Ramos (cell line): ENCODE data around the gene ZSCAN10.
"Not testable (repeated sequence)": the region's sequence is repeated elsewhere in the genome, so short reads cannot be mapped to it uniquely, and the experiment has no call there.

Experiments
- in situ Hi-C: fragments of 300-500 bp; cut with MboI; formaldehyde crosslinking; loops from one replicate; pipeline ENCODE4 v1.14.3; 2022; ENCODE audit warnings: low sequenced_read_pairs; ENCODE audit not compliant: unreplicated experiment

The ZSCAN10 gene

DNA sequence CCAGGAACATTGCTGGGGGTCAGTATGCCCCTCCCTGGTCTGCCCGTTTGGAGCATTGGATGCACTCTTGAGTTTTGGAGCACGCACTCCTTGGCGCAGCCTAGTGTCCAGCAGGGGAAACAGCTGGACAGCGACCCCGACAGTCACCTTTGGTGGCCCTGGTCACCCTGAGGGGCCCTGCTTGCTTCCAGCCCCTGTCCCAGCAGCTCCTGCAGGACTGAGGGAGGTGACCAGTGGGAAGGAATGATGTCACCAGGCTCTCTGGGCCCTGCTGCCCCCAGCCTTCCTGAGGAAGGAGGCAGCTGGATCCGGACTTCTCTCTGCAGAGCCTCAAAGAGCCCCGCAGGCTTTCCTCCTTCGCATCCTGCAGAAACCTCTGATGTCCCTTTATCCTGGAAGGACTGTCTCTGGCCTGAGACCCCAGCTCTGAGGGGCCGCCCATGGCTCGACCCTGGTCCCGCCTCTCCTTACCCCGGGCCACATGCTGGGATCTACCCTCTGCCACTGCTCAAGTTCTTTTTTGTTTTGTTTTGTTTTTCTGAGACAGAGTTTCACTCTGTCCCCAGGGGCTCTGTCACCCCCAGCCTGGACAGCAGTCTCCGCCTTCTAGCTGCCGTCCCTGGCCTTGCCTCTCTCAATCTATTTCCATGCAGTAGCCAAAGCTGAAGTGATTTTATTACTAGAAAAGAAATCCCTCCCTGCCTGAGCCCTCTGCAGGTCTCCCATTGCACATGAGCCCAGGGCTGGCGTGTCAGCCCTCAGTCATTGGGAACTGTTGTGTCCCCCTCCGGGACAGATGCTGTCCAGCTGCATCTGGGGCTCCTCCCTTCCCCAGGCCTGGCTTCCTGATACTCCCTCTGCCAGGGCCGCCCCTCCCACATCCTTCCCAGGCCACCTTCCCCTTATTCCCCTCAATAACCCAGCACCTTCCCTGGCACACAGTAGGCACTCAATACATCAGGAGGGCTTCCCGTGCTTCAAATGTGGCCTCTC lies 11.6 kb downstream of the ZSCAN10 start:
- in situ Hi-C loops: no loop called here

DNA sequence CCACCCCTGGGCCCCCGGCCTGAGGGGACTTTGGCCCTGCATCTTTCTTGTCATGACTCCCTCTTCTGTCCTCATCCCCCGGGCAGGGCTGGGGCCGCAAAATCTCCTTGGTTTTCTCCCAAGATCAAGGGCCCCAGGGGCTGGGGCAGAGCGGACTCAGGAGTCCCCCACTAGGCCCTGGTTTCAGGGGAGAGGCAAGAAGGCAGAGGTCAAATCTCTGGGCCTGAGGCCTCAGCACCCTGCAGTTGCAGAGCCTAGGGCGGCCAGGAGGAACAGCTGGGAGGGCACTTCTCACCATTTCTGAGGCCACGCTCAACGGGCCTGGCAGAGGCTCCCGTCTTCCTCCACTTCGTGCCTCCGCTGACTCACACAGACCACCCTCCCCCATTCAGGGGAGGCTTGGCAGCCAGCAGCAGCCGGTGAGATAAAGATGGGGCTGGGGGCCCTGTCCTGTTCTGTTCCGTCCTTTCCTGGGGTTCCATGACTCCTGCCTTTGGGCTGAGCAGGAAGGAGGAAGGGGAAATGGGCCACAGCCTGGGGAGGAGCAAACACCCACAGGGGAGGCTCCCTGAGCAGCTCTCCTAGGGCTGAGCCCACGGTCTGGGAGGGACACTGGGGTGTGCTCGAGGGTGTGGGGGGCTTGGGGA lies 12.4 kb downstream of the ZSCAN10 start:
- in situ Hi-C loops: no loop called here

DNA sequence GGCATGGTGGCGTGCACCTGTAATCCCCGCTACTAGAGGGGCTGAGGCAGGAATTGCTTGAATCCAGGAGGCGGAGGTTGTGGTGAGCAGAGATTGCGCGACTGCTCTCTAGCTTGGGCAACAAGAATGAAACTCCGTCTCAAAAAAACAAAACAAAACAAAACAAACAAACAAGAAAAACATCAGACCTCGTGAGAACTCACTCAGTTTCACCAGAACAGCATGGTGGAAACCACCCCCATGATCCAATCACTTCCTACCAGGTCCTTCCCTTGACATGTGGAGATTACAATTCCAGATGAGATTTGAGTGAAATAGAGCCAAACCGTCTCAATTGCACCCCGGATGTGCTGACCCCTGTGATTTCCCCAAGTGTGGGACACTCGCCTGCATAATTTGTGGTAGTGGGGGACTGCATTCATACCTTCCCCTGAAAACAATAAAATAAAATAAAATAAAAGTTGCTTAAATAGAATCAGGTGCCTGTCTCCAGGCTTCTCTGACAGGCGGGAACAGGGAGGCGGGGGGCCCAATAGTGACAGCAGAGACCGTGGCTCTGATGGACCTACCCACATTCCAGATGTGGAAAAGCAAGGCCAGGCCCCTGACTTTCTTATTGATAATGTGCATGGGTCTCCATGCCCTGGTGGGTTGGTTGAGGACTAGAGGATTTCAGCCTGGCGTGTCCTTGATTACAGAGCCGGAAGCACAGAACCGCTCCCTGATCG lies 13.1 kb downstream of the ZSCAN10 start:
- in situ Hi-C loops: no loop called here

DNA sequence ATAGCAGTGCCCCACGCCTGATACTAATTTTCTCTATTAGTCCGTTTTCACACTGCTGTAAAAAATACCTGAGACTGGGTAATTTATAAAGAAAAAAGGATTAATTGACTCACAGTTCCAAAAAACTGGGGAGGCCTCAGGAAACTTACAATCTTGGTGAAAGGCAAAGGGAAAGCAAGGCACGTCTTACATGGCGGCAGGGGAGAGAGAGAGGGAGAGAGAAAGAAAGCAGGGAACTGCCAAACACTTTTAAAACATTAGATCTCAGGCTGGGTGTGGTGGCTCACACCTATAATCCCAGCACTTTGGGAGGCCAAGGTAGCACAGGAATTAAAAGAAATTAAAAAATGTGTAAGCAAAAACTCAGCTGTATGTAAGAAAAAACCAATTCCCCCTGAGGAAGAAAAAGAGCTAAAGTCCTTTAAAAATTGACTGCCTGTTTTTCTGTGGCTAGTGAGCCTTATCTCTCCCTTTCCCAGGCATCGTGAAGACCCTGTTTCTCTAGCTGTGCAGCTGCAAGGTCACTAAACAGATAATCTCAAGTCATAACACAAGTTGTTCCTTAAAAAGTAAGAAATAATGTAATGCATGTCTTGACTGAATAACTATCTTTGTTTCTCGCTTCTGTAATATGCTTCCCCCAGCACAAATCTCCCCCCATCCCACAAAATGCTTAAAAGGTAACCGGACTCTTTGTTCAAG lies 14.0 kb downstream of the ZSCAN10 start:
- in situ Hi-C loops: no loop called here

- in situ Hi-C loops: no loop called here
These were observed 14.6 kb downstream of the ZSCAN10 start for GRCh38 chr16:3084491-3084890.

DNA sequence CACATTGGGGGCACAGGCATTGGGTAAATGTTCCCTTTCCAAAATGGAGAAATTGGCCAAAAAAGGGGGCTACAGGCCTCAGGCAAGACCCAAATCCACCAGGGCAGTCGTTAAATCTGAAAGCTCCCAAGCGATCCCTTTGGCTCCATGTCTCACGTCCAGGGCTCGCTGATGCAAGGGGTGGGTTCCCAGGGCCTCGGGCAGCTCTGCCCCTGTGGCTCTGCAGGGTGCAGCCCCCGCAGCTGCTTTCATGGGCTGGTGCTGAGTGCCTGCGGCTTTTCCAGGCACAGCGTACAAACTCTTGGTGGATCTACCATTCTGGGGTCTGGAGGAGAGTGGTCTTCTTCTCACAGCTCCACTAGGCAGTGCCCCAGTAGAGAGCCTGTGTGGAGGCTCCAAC lies 15.7 kb downstream of the ZSCAN10 start:
- in situ Hi-C loops: not testable (repeated sequence)

GRCh38 chr16:3081957-3082356 lies 17.1 kb downstream of the ZSCAN10 start:
- in situ Hi-C loops: not testable (repeated sequence)

DNA sequence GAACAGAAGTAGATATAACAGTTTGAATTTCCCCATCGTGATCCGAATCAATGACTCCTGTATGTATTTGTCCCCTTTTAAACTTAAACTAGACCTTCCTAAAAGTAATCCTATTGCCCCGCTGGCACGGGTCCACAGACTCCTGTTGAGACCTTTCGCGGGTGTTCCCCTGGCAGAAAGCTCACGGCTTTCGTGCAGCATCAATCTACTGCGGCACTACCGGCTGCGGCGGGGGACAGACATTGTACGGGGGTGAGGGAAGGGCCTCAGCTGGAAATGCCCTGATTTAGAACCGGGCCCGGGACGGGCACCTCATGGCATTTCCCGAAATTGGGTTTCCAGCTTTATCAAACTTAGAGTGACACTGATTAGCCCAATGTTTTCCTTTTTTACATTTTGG lies 19.1 kb downstream of the ZSCAN10 start:
- in situ Hi-C loops: no loop called here

GRCh38 chr16:3076577-3076976 lies 22.5 kb downstream of the ZSCAN10 start:
- in situ Hi-C loops: no loop called here

DNA sequence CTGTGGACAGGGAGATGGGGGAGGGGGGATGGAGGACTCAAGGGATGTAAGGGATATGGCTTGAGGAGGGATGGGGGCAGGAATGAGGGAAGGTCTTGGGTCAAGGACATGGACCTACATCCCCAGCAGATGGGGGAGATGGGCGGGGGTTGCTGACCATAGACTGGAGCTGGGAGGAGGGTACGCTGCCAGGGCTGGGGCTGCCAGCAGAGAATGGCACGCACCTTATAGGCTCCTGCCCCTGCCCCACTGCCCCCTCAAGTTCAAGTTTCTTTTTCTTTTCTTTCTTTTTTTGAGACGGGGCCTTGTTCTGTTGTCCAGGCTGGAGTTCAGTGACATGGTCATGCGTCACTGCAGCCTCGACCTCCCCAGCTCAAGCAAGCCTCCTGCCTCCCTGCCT lies 23.1 kb downstream of the ZSCAN10 start:
- in situ Hi-C loops: not testable (repeated sequence)

DNA sequence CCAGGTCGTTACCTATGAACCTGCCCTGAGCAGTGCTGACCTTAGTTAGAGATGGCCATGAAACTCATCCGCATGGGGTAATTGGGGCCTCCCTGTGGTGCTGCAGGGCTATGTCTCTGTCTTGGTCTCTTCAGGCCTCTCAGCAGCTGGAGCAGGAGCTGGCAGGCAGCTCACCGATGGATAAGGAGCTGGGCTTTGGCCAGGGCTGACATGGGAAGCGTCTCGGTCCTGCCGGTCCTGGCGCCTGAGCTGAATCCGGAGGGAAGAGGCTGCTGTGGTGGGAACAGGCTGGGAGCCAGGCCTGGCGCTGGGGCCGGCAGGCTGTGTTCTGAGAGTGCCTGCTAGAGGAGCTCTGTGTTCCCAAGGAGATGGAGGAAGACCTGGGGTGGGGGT lies 23.6 kb downstream of the ZSCAN10 start:
- in situ Hi-C loops: no loop called here

DNA sequence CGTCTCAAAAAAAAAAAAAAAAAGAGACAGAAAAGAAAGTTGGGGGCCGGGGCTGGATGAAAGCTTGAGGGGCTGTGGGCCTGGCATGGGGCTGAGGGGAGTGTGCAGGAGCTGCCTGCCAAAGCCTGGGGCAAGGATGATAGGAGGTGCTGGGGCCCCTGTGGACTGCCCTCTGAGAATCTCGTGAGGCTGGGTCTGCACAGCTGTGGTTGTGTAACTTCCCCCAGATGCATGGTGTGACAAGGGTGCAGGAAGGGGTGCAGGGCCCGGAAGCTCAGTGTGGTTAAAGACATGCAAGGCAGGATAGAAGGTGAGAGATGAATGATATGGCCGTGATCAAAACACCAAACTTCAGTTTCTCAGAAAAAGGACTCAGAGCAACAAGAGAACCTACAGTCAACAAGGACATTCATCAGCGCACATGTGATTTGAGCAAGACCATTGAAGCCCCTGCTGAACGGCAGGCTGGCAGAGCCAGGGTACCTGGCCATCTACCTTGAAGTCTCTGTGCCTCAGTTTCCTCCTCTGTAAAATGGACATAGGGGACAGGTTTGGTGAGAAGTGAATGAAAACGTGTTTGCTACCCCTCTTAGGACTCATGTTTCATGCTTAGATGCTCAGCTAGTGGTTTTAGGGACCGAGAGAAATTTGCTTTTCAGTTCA lies 24.1 kb downstream of the ZSCAN10 start:
- in situ Hi-C loops: no loop called here

- in situ Hi-C loops: no loop called here
These were observed 25.6 kb downstream of the ZSCAN10 start for GRCh38 chr16:3073448-3073847.

- in situ Hi-C loops: not testable (repeated sequence)
These were observed 26.4 kb downstream of the ZSCAN10 start for GRCh38 chr16:3072576-3073263.

GRCh38 chr16:3072148-3072547 lies 26.9 kb downstream of the ZSCAN10 start:
- in situ Hi-C loops: not testable (repeated sequence)

GRCh38 chr16:3071655-3072054 lies 27.4 kb downstream of the ZSCAN10 start:
- in situ Hi-C loops: no loop called here

DNA sequence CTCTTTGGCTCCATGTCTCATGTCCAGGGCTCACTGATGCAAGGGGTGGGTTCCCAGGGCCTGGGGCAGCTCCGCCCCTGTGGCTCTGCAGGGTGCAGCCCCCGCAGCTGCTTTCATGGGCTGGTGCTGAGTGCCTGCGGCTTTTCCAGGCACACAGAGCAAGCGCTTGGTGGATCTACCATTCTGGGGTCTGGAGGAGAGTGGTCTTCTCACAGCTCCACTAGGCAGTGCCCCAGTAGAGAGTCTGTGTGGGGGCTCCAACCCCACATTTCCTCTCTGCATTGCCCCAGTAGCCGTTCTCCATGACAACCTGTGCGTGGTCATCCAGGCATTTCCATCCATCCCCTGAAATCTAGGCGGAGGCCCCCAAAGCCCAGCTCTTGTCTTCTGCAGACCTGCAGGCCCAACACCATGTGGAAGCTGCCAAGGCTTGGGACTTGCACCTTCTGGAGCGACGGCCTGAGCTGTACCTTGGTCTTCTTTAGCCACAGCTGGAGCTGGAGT lies 28.4 kb downstream of the ZSCAN10 start:
- in situ Hi-C loops: no loop called here

DNA sequence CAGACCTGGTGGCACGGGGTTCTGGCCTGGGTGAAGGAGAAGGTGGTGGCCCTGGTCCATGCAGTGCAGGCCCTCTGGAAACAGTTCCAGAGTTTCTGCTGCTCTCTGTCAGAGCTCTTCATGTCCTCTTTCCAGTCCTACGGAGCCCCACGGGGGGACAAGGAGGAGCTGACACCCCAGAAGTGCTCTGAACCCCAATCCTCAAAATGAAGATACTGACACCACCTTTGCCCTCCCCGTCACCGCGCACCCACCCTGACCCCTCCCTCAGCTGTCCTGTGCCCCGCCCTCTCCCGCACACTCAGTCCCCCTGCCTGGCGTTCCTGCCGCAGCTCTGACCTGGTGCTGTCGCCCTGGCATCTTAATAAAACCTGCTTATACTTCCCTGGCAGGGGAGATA lies 29.9 kb downstream of the ZSCAN10 start:
- in situ Hi-C loops: not testable (repeated sequence)

- in situ Hi-C loops: no loop called here
These were observed 30.6 kb downstream of the ZSCAN10 start for GRCh38 chr16:3068487-3068886.
